ENCODE measurements around the gene GALR3.
A peak's percentile ranks its signal among the peaks of the same experiment; 100 is the strongest.

The GALR3 gene

DNA sequence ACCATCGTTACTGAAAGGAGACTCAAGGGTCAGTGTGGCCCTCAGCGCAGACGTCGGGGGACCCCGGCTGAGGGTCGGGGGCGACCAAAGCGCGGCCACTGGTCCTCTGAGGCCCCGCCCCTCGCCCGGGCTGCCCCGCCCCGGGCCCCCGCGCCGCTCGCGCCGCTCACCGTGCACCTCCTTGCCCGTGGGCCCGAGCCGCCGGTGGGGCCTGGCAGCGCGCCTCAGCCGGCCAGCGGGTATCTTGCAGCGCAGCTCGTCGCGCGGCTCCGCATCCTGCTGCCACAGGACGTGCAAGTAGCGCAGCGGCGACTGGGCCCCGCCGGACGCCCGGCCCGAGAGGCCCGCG lies 20.5 kb downstream of the GALR3 start:
- TF ChIP-seq, protein P1, sequence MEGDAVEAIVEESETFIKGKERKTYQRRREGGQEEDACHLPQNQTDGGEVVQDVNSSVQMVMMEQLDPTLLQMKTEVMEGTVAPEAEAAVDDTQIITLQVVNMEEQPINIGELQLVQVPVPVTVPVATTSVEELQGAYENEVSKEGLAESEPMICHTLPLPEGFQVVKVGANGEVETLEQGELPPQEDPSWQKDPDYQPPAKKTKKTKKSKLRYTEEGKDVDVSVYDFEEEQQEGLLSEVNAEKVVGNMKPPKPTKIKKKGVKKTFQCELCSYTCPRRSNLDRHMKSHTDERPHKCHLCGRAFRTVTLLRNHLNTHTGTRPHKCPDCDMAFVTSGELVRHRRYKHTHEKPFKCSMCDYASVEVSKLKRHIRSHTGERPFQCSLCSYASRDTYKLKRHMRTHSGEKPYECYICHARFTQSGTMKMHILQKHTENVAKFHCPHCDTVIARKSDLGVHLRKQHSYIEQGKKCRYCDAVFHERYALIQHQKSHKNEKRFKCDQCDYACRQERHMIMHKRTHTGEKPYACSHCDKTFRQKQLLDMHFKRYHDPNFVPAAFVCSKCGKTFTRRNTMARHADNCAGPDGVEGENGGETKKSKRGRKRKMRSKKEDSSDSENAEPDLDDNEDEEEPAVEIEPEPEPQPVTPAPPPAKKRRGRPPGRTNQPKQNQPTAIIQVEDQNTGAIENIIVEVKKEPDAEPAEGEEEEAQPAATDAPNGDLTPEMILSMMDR (IDR thresholded peaks at IDR 0.05; ENCODE audit: low read depth, low read length, missing control alignments): no peak
- H3K27ac ChIP-seq: peak overlapping the region; percentile 66
- no peaks in the 10 kb centered on the region for H3K27me3 ChIP-seq (replicated peaks)
- in situ Hi-C loops (cut with HindIII; ENCODE audit: low pct_ligation_motif_present, low sequenced_read_pairs): no loop called here
- peak overlapping the region; percentile 71 for H3K4me3 ChIP-seq (ENCODE audit: low read depth, low read length)
- H3K36me3 ChIP-seq (replicated peaks): peaks cover 10% of the 10 kb centered on the region
- no peak for DNase-seq

DNA sequence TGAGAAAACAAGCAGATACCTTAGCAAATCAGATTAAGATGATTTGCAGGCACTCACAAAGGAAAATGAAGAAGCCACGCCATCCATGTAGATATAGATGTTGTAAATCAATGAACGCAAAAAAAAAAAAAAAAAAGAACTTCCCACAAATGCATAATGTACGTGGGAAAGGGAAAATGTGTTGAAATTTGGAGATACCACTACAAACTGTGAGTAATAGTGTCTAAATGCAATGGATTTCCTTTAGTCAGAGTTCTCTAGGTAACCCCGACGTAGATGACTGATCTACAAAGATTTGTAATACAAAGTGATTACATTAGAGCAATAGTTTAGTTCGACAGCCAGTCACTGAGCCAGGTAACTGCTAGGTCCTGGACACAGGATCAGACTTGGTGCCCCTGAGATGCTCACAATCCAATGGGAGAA lies 21.7 kb downstream of the GALR3 start:
- in situ Hi-C loops (cut with HindIII; ENCODE audit: low pct_ligation_motif_present, low sequenced_read_pairs): no loop called here
- DNase-seq: no peak
- H3K36me3 ChIP-seq (replicated peaks): no peaks in the 10 kb centered on the region
- no peak overlapping the region for H3K27ac ChIP-seq
- TF ChIP-seq, protein P1 (IDR thresholded peaks at IDR 0.05; ENCODE audit: low read depth, low read length, missing control alignments): no peak
- no peaks in the 10 kb centered on the region for H3K27me3 ChIP-seq (replicated peaks)
- peak overlapping the region; percentile 71 for H3K4me3 ChIP-seq (ENCODE audit: low read depth, low read length)

DNA sequence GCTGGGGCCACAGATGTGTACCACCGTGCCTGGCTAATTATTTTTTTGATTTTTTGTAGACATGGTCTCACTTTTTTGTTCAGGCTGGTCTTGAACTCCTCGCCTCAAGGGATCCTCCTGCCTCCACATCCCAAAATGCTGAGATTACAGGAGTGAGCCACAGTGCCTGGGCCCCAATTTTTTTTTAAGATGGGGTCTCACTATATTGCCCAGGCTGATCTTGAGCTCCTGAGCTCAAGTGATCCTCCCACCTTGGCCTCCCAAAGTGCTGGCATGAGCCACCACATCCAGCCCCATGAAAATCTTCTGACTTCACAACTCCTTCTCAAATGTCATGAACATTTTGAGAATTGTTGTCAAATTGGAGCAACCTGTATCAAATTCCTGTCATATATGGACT lies 23.3 kb downstream of the GALR3 start:
- Histone ChIP-seq H3K27ac (no peak overlapping the region), H3K27me3 (replicated peaks) (no peaks in the 10 kb centered on the region)
- in situ Hi-C loops (cut with HindIII; ENCODE audit: low pct_ligation_motif_present, low sequenced_read_pairs): no loop called here

DNA sequence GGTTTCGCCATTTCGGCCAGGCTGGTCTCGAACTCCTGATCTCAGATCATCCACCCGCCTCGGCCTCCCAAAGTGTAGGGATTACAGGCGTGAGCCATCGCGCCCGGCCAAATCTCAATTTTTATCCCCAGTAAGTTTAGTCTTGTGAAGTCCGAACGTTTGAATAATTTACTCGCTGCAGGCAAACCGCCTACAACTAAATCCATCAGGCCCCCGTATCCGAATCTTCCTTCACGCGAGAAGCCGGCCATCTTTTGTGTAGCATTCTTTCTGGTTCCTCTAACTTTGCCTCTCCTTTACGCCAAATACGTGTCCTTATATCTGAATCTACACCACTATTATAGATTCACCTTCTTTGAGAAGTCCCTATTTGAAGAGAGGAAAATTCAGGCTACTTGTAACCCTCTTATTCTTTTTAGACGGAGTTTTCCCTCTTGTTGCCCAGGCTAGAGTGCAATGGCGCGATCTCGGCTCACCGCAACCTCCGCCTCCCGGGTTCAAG lies 25.5 kb downstream of the GALR3 start:
- Histone ChIP-seq H3K36me3 (replicated peaks) (peaks cover 20% of the 10 kb centered on the region), H3K27ac (peak overlapping the region; percentile 79), H3K4me3 (ENCODE audit: low read depth, low read length) (peak overlapping the region; percentile 93), H3K27me3 (replicated peaks) (no peaks in the 10 kb centered on the region)
- TF ChIP-seq, protein P1 (IDR thresholded peaks at IDR 0.05; ENCODE audit: low read depth, low read length, missing control alignments): no peak
- DNase-seq: no peak
- in situ Hi-C loops (cut with HindIII; ENCODE audit: low pct_ligation_motif_present, low sequenced_read_pairs): no loop called here

More for the DNA sequence above, 23.3 kb downstream of the GALR3 start:
- Histone ChIP-seq H3K36me3 (replicated peaks) (peaks cover 4% of the 10 kb centered on the region), H3K4me3 (ENCODE audit: low read depth, low read length) (no peak overlapping the region)
- no peak for DNase-seq
- TF ChIP-seq, protein P1 (IDR thresholded peaks at IDR 0.05; ENCODE audit: low read depth, low read length, missing control alignments): no peak

DNA sequence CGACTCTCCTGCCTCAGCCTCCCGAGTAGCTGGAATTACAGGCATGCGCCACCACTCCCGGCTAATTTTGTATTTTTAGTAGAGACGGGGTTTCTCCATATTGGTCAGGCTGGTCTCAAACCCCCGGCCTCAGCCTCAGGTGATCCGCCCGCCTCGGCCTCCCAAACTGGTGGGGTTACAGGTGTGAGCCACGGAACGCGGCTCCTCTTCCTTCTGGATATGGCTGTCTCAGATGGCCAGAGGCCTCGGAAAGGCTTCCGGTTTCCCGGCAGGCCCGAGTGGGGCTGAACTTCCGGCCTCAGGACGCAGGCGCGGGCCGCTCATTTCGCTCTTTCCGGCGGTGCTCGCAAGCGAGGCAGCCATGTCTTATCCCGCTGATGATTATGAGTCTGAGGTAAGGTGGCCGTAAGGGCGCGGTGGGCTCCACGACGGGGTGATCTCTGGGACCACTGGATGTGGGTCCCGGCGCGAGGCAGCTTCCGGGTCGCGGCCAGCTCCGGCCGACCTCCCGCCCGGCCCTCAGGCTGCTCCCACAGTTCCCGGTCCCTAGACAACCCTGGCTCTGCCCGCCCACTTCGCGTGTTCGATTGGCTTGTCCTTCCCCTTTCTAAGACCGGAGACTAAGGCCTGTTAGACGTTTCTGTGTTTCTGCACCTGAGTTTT lies 26.0 kb downstream of the GALR3 start, which contains the start of gene EIF3L:
Gene EIF3L (plus strand): TSS at position 331 of the 663 bp plus-strand sequence. CDS start 31 bp downstream, at position 362.
- Histone ChIP-seq H3K27ac (peak within 1 kb of the TSS; percentile 79), H3K27me3 (replicated peaks) (no peaks in the 10 kb centered on the region), H3K36me3 (replicated peaks) (peaks cover 26% of the 10 kb centered on the region), H3K4me3 (ENCODE audit: low read depth, low read length) (peak within 1 kb of the TSS; percentile 93)
- DNase-seq: peak; percentile 81
- in situ Hi-C loops (cut with HindIII; ENCODE audit: low pct_ligation_motif_present, low sequenced_read_pairs): no loop called here
- TF ChIP-seq, protein P1 (IDR thresholded peaks at IDR 0.05; ENCODE audit: low read depth, low read length, missing control alignments): no peak

Data from brain microvascular endothelial cell (primary cell).